HCT116 (cell line): ENCODE results near the gene CBLB. TPM values are rescaled to one million over a fixed set of nuclear protein-coding genes. Genes with fewer than 3 reads are reported as not detected.
"Not testable (repeated sequence)": the region's sequence is repeated elsewhere in the genome, so short reads cannot be mapped to it uniquely, and the experiment has no call there.

Source experiments
- ATAC-seq: fragments of 200-7000 bp; cut with Tn5 transposase; 2 replicates; pipeline ENCODE4 v1.9.1; 2020; ENCODE audit warnings: mild to moderate bottlenecking, moderate library complexity
- BruUV-seq: library from RNA; stranded (reverse); fragments of 400-500 nt; replicated peaks from 2 replicates; lab custom pipeline; 2021; lab: Mats Ljungman, UMichigan
- CTCF ChIA-PET: fragments of 300-600 bp; sonication (Branson Sonifier 250); formaldehyde crosslinking; loops from one replicate; lab custom pipeline; 2021; ENCODE audit warnings: antibody characterized with exemption; lab: Charles Lee
- POLR2A ChIA-PET: fragments of 300-600, 350-600 bp; sonication (Branson Sonifier 250); formaldehyde crosslinking; loops from one replicate; lab custom pipeline; 2021; ENCODE audit warnings: antibody characterized with exemption; lab: Charles Lee
- RAD21 ChIA-PET, 2 experiments: fragments of 300-600 bp; sonication (Branson Sonifier 250); formaldehyde crosslinking; loops; one replicate each; lab custom pipeline; 2023; ENCODE audit warnings: low total read pairs in 2 of 2; ENCODE audit not compliant: uncharacterized antibody in 2 of 2, unreplicated experiment in 2 of 2, low non-redundant PET in 1 of 2; lab: Charles Lee
- DNase-seq: peaks from one replicate; pipeline ENCODE4 v3.0.0-alpha.2; 2010; ENCODE audit warnings: low read depth, low spot score
- H2AFZ ChIP-seq: fragments of 200-600 bp; shearing (Covaris generic), sonication (generic); 2 replicates; pipeline ENCODE4 v1.6.1; 2017; ENCODE audit warnings: low read depth, mixed run types, mixed read lengths, antibody characterized with exemption, low read length; ENCODE audit not compliant: poor library complexity, severe bottlenecking
- H3K27ac ChIP-seq: 2 replicates; pipeline ENCODE4 v1.5.1; 2012; ENCODE audit warnings: low read depth, low read length
- H3K27me3 ChIP-seq: fragments of 200-600 bp; sonication (generic); 2 replicates; pipeline ENCODE4 v1.6.1; 2016; ENCODE audit warnings: mixed run types, low read length, mixed read lengths; ENCODE audit not compliant: insufficient read depth
- H3K36me3 ChIP-seq, 2 experiments: fragments of 200-500 bp in 1 of 2; fragments of 200-600 bp in 1 of 2; sonication (Bioruptor generic) in 1 of 2; sonication (generic) in 1 of 2; 2 replicates each; pipeline versions ENCODE4 v1.5.1 to v1.6.1; 2014 to 2016; ENCODE audit warnings: low read length in 2 of 2, inconsistent platforms in 1 of 2, mixed read lengths in 1 of 2, mixed run types in 1 of 2; ENCODE audit not compliant: insufficient read depth in 2 of 2, control insufficient read depth in 1 of 2
- H3K4me1 ChIP-seq, 2 experiments: fragments of 200-600 bp in 1 of 2; sonication (generic) in 1 of 2; 2 replicates each; pipeline versions ENCODE4 v1.5.1 to v1.6.1; 2012 to 2017; ENCODE audit warnings: low read length in 2 of 2, inconsistent platforms in 1 of 2, mild to moderate bottlenecking in 1 of 2, mixed read lengths in 1 of 2, mixed run types in 1 of 2, moderate library complexity in 1 of 2; ENCODE audit not compliant: insufficient read depth in 2 of 2, control insufficient read depth in 1 of 2
- H3K4me2 ChIP-seq: fragments of 200-600 bp; sonication (generic); 2 replicates; pipeline ENCODE4 v1.6.1; 2017; ENCODE audit warnings: mixed run types, low read length, mixed read lengths
- H3K4me3 ChIP-seq, 2 experiments: fragments of 200-600 bp in 1 of 2; sonication (generic) in 1 of 2; replicated peaks in 1 of 2; 2 replicates each; pipeline ENCODE4 v1.5.1; 2011 to 2016; ENCODE audit warnings: low read length in 2 of 2, control low read depth in 1 of 2, low read depth in 1 of 2, mild to moderate bottlenecking in 1 of 2, mixed read lengths in 1 of 2, mixed run types in 1 of 2
- H3K79me2 ChIP-seq: fragments of 200-600 bp; sonication (generic); 2 replicates; pipeline ENCODE4 v1.6.1; 2017; ENCODE audit warnings: mild to moderate bottlenecking, mixed run types, low read length, moderate library complexity, mixed read lengths; ENCODE audit not compliant: insufficient read depth
- H3K9ac ChIP-seq: fragments of 200-600 bp; sonication (generic); 2 replicates; pipeline ENCODE4 v1.6.1; 2016; ENCODE audit warnings: low read length, mixed read lengths
- H3K9me2 ChIP-seq: fragments of 200-600 bp; sonication (generic), shearing (Covaris generic); 2 replicates; pipeline ENCODE4 v1.6.1; 2017; ENCODE audit warnings: mixed run types, mild to moderate bottlenecking, moderate library complexity; ENCODE audit not compliant: insufficient read depth
- H3K9me3 ChIP-seq, 2 experiments: fragments of 200-500 bp in 1 of 2; fragments of 200-600 bp in 1 of 2; sonication (Bioruptor generic) in 1 of 2; sonication (generic) in 1 of 2; 2 replicates each; pipeline ENCODE4 v1.6.1; 2014 to 2017; ENCODE audit warnings: low read length in 2 of 2, mixed read lengths in 2 of 2, inconsistent platforms in 1 of 2, low read depth in 1 of 2, mild to moderate bottlenecking in 1 of 2, mixed run types in 1 of 2, moderate library complexity in 1 of 2; ENCODE audit not compliant: control insufficient read depth in 1 of 2, insufficient read depth in 1 of 2
- H4K20me1 ChIP-seq: fragments of 200-600 bp; sonication (generic), shearing (Covaris generic); 2 replicates; pipeline ENCODE4 v1.6.1; 2017; ENCODE audit warnings: mixed run types, mild to moderate bottlenecking, moderate library complexity; ENCODE audit not compliant: insufficient read depth
- CBX3 ChIP-seq: IDR thresholded peaks from 2 replicates; pipeline ENCODE4 v1.6.1; 2012; ENCODE audit warnings: low read depth
- ELF1 ChIP-seq: IDR thresholded peaks from 2 replicates; pipeline ENCODE4 v1.6.1; 2012; ENCODE audit warnings: low read depth, borderline replicate concordance
- EZH2 ChIP-seq: fragments of 200-600 bp; sonication (generic); IDR thresholded peaks from 2 replicates; pipeline ENCODE4 v1.6.1; 2017; ENCODE audit warnings: antibody characterized with exemption, mixed run types
- JUND ChIP-seq: IDR thresholded peaks from 2 replicates; pipeline ENCODE4 v1.6.1; 2012
- POLR2AphosphoS5 ChIP-seq: IDR thresholded peaks from 2 replicates; pipeline ENCODE4 v1.6.1; 2011; ENCODE audit warnings: mild to moderate bottlenecking, low read depth, low read length, moderate library complexity
- REST ChIP-seq: IDR thresholded peaks from 2 replicates; pipeline ENCODE4 v1.6.1; 2012; ENCODE audit warnings: low read depth
- SIN3A ChIP-seq: IDR thresholded peaks from 2 replicates; pipeline ENCODE4 v1.6.1; 2012; ENCODE audit warnings: low read depth
- SRF ChIP-seq: IDR thresholded peaks from 2 replicates; pipeline ENCODE4 v1.6.1; 2012; ENCODE audit warnings: low read depth
- YY1 ChIP-seq: IDR thresholded peaks from 2 replicates; pipeline ENCODE4 v1.6.1; 2011; ENCODE audit warnings: low read length, low read depth, moderate library complexity, mild to moderate bottlenecking; ENCODE audit not compliant: insufficient replicate concordance; ENCODE audit errors: extremely low read depth
- ZNF274 ChIP-seq: fragments of 200-500 bp; sonication (Bioruptor generic); IDR thresholded peaks from 2 replicates; pipeline ENCODE4 v1.6.1; 2014; ENCODE audit warnings: mild to moderate bottlenecking, low read depth, low read length, inconsistent platforms
- intact Hi-C: fragments of 100-400 bp; cut with micrococcal nuclease; formaldehyde crosslinking; loops from 2 replicates; pipeline ENCODE4 v1.10.0; 2022
- total RNA-seq: library from RNA; stranded (reverse); gene quantifications from one replicate; pipeline ENCODE4 v1.2.1, GENCODE V29; 2021; ENCODE audit not compliant: unreplicated experiment
- TF ChIP-seq, protein P1 (sequence below), 3 experiments: fragments of 200-600 bp in 1 of 3; sonication (generic) in 1 of 3; IDR thresholded peaks in 2 of 3; conservative IDR thresholded peaks in 1 of 3; 2 replicates each; pipeline ENCODE4 v1.5.1; 2012 to 2017; ENCODE audit warnings: low read depth in 2 of 3, low read length in 2 of 3, antibody characterized with exemption in 1 of 3, borderline replicate concordance in 1 of 3, control low read depth in 1 of 3, mild to moderate bottlenecking in 1 of 3, mixed read lengths in 1 of 3, mixed run types in 1 of 3, moderate library complexity in 1 of 3; ENCODE audit not compliant: insufficient read depth in 1 of 3
- TF ChIP-seq, protein P2 (sequence below): IDR thresholded peaks from 2 replicates; pipeline ENCODE4 v1.6.1; 2011; ENCODE audit warnings: mild to moderate bottlenecking, low read length, moderate library complexity; ENCODE audit not compliant: insufficient replicate concordance; ENCODE audit errors: extremely low read depth

CBLB gene
- total RNA-seq, 1 experiment from 2014 or later, result 10.4 TPM

GRCh38 chr3:105727036-105727435, 141.8 kb downstream of the CBLB start:
- DNase-seq, H3K4me1 ChIP-seq, CTCF ChIA-PET, H3K9me3 ChIP-seq, H3K9me2 ChIP-seq, H3K36me3 ChIP-seq, ATAC-seq, H3K9ac ChIP-seq, H3K79me2 ChIP-seq, H3K27ac ChIP-seq, H3K4me3 ChIP-seq, H3K4me2 ChIP-seq, RAD21 ChIA-PET, H3K27me3 ChIP-seq, H2AFZ ChIP-seq, POLR2A ChIA-PET, intact Hi-C loops, H4K20me1 ChIP-seq, BruUV-seq: not testable (repeated sequence)

GRCh38 chr3:105722943-105723556, 145.8 kb downstream of the CBLB start:
- CTCF ChIA-PET, result no interaction called here
- intact Hi-C loops, result no loop called here
- BruUV-seq, result no TSS peak
- no peaks in the 10 kb centered on the region for H3K79me2 ChIP-seq
- RAD21 ChIA-PET, result no interaction called here
- H3K9me3 ChIP-seq, result no peaks in the 10 kb centered on the region
- no peak overlapping the region for H2AFZ ChIP-seq
- H3K9me2 ChIP-seq, result no peaks in the 10 kb centered on the region
- H3K27ac ChIP-seq, result no peak overlapping the region
- POLR2A ChIA-PET, result no interaction called here
- H4K20me1 ChIP-seq, result no peaks in the 10 kb centered on the region
- no peak for ATAC-seq
- no peaks in the 10 kb centered on the region for H3K36me3 ChIP-seq
- H3K4me3 ChIP-seq, result no peak overlapping the region
- H3K4me1 ChIP-seq, result no peaks in the 10 kb centered on the region
- H3K9ac ChIP-seq, result no peak overlapping the region
- DNase-seq, result no peak
- H3K4me2 ChIP-seq, result no peak overlapping the region
- no peaks in the 10 kb centered on the region for H3K27me3 ChIP-seq
- TF ChIP-seq YY1 (no peak), ELF1 (no peak), ZNF274 (no peak), EZH2 (no peak), CBX3 (no peak), POLR2AphosphoS5 (no peak), SIN3A (no peak), SRF (no peak), REST (no peak), JUND (no peak)
- TF ChIP-seq, protein P1, sequence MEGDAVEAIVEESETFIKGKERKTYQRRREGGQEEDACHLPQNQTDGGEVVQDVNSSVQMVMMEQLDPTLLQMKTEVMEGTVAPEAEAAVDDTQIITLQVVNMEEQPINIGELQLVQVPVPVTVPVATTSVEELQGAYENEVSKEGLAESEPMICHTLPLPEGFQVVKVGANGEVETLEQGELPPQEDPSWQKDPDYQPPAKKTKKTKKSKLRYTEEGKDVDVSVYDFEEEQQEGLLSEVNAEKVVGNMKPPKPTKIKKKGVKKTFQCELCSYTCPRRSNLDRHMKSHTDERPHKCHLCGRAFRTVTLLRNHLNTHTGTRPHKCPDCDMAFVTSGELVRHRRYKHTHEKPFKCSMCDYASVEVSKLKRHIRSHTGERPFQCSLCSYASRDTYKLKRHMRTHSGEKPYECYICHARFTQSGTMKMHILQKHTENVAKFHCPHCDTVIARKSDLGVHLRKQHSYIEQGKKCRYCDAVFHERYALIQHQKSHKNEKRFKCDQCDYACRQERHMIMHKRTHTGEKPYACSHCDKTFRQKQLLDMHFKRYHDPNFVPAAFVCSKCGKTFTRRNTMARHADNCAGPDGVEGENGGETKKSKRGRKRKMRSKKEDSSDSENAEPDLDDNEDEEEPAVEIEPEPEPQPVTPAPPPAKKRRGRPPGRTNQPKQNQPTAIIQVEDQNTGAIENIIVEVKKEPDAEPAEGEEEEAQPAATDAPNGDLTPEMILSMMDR (IDR thresholded peaks at IDR 0.05 in 2 of 3, conservative IDR thresholded peaks at IDR 0.05 in 1 of 3; ENCODE audit: borderline replicate concordance in 1 of 3, insufficient read depth in 1 of 3, low read depth in 2 of 3, low read length in 2 of 3), result no peak
- TF ChIP-seq, protein P2, sequence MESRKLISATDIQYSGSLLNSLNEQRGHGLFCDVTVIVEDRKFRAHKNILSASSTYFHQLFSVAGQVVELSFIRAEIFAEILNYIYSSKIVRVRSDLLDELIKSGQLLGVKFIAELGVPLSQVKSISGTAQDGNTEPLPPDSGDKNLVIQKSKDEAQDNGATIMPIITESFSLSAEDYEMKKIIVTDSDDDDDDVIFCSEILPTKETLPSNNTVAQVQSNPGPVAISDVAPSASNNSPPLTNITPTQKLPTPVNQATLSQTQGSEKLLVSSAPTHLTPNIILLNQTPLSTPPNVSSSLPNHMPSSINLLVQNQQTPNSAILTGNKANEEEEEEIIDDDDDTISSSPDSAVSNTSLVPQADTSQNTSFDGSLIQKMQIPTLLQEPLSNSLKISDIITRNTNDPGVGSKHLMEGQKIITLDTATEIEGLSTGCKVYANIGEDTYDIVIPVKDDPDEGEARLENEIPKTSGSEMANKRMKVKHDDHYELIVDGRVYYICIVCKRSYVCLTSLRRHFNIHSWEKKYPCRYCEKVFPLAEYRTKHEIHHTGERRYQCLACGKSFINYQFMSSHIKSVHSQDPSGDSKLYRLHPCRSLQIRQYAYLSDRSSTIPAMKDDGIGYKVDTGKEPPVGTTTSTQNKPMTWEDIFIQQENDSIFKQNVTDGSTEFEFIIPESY, result no peak
